HL-60/S4 treated with retinoic acid at 250 ng/mL for 4 days and 3 days (cell line): ENCODE measurements around the gene HK1.

Experiments used
- in situ Hi-C: fragments of 300-500 bp; cut with MboI; formaldehyde crosslinking; loops from 2 replicates; pipeline ENCODE4 v1.7.0; 2022; ENCODE audit warnings: low sequenced_read_pairs

Gene HK1

GRCh38 chr10:69366738-69367137, 88.4 kb downstream of the HK1 start:
- in situ Hi-C loops: no loop called here

- in situ Hi-C loops: no loop called here
Observed at GRCh38 chr10:69367469-69367868, 89.2 kb downstream of the HK1 start.

- in situ Hi-C loops: no loop called here
Observed at GRCh38 chr10:69372126-69372980, 94.1 kb downstream of the HK1 start.

GRCh38 chr10:69374242-69374641, 95.9 kb downstream of the HK1 start:
- in situ Hi-C loops: no loop called here

GRCh38 chr10:69374931-69375306, 96.6 kb downstream of the HK1 start:
- in situ Hi-C loops: no loop called here

- in situ Hi-C loops: no loop called here
Observed at GRCh38 chr10:69375307-69376151, 97.2 kb downstream of the HK1 start.

- in situ Hi-C loops: no loop called here
Observed at GRCh38 chr10:69376662-69377061, 98.4 kb downstream of the HK1 start.

- in situ Hi-C loops: no loop called here
Observed at GRCh38 chr10:69377191-69377590, 98.9 kb downstream of the HK1 start.

GRCh38 chr10:69377933-69378332, 99.6 kb downstream of the HK1 start:
- in situ Hi-C loops: no loop called here

GRCh38 chr10:69379800-69380199, 101.5 kb downstream of the HK1 start:
- in situ Hi-C loops: no loop called here

- in situ Hi-C loops: no loop called here
Observed at GRCh38 chr10:69382382-69383117, 104.3 kb downstream of the HK1 start.

GRCh38 chr10:69383558-69383957, 105.3 kb downstream of the HK1 start:
- in situ Hi-C loops: no loop called here

- in situ Hi-C loops: no loop called here
Observed at GRCh38 chr10:69384320-69384719, 106.0 kb downstream of the HK1 start.

GRCh38 chr10:69385454-69386350, 107.4 kb downstream of the HK1 start:
- in situ Hi-C loops: no loop called here

GRCh38 chr10:69387500-69387899, 109.2 kb downstream of the HK1 start:
- in situ Hi-C loops: no loop called here

- in situ Hi-C loops: no loop called here
Observed at GRCh38 chr10:69388488-69388887, 110.2 kb downstream of the HK1 start.

GRCh38 chr10:69389827-69390490, 111.7 kb downstream of the HK1 start:
- in situ Hi-C loops: no loop called here

- in situ Hi-C loops: no loop called here
Observed at GRCh38 chr10:69391158-69391557, 112.9 kb downstream of the HK1 start.

GRCh38 chr10:69392481-69393000, 114.2 kb downstream of the HK1 start:
- in situ Hi-C loops: no loop called here

- in situ Hi-C loops: no loop called here
Observed at GRCh38 chr10:69394020-69394419, 115.7 kb downstream of the HK1 start.
